Cortex of kidney (tissue), 1 donor: ENCODE measurements around the gene CACNA1I.
"Not testable (repeated sequence)": the region's sequence is repeated elsewhere in the genome, so short reads cannot be mapped to it uniquely, and the experiment has no call there.

Source experiments
- DNase-seq: peaks from one replicate; lab custom pipeline; 2025; lab: John Stamatoyannopoulos, UW

Gene CACNA1I

GRCh38 chr22:39718921-39719475, 148.4 kb downstream of the CACNA1I start:
- DNase-seq: no peak

GRCh38 chr22:39719559-39720450, 149.3 kb downstream of the CACNA1I start:
- DNase-seq: no peak

- DNase-seq: no peak
Measured at GRCh38 chr22:39721206-39722031, 150.9 kb downstream of the CACNA1I start.

- no peak for DNase-seq
Measured at GRCh38 chr22:39722032-39722325, 151.4 kb downstream of the CACNA1I start.

- no peak for DNase-seq
Measured at GRCh38 chr22:39722501-39722900, 151.9 kb downstream of the CACNA1I start.

GRCh38 chr22:39723463-39723862, 152.9 kb downstream of the CACNA1I start:
- no peak for DNase-seq

GRCh38 chr22:39723899-39724351, 153.4 kb downstream of the CACNA1I start:
- no peak for DNase-seq

- no peak for DNase-seq
Measured at GRCh38 chr22:39724390-39724789, 153.8 kb downstream of the CACNA1I start.

- no peak for DNase-seq
Measured at GRCh38 chr22:39724857-39725256, 154.3 kb downstream of the CACNA1I start.

GRCh38 chr22:39725351-39726035, 154.9 kb downstream of the CACNA1I start:
- no peak for DNase-seq

GRCh38 chr22:39727541-39727940, 157.0 kb downstream of the CACNA1I start:
- DNase-seq: no peak

GRCh38 chr22:39728236-39728860, 157.8 kb downstream of the CACNA1I start:
- no peak for DNase-seq

GRCh38 chr22:39729141-39729934, 158.8 kb downstream of the CACNA1I start:
- no peak for DNase-seq

- no peak for DNase-seq
Measured at GRCh38 chr22:39731481-39731880, 160.9 kb downstream of the CACNA1I start.

GRCh38 chr22:39731881-39732555, 161.5 kb downstream of the CACNA1I start:
- no peak for DNase-seq

- no peak for DNase-seq
Measured at GRCh38 chr22:39732625-39733024, 162.1 kb downstream of the CACNA1I start.

- DNase-seq: no peak
Measured at GRCh38 chr22:39733191-39733590, 162.6 kb downstream of the CACNA1I start.

GRCh38 chr22:39734046-39734445, 163.5 kb downstream of the CACNA1I start:
- not testable (repeated sequence) for DNase-seq

GRCh38 chr22:39734866-39735265, 164.3 kb downstream of the CACNA1I start:
- DNase-seq: no peak

- DNase-seq: no peak
Measured at GRCh38 chr22:39735776-39736175, 165.2 kb downstream of the CACNA1I start.
